ENCODE results near the gene HRCT1. TPM values are rescaled to one million over a fixed set of nuclear protein-coding genes. Genes with fewer than 3 reads are reported as not detected.

Gene HRCT1
- total RNA-seq, 6 experiments from 2014 or later: 0.40 to 1.4 (median 0.98) TPM

GRCh38 chr9:35864695-35865255 lies 41.2 kb upstream of the HRCT1 start:
- Histone ChIP-seq H3K9me3 (no peaks in the 10 kb centered on the region), H3K4me3 (no peak overlapping the region), H3K4me1 (no peaks in the 10 kb centered on the region), H3K27me3 (no peaks in the 10 kb centered on the region), H3K36me3 (no peaks in the 10 kb centered on the region), H3K27ac (no peak overlapping the region)
- DNase-seq (no peak), ATAC-seq (no peak)
- no peak for TF ChIP-seq POLR2A (IDR thresholded peaks at IDR 0.05)
- intact Hi-C loops (cut with DNase I): no loop called here
- 86% methylated on average over 3 of the region's 8 CpGs for WGBS (ENCODE audit: insufficient coverage, low coverage, low lambda C conversion rate, missing lambda C conversion rate)

- intact Hi-C loops (cut with DNase I): no loop called here
- no peak overlapping the region for H3K4me3 ChIP-seq
- peak in 1 of 3 donors; percentile 23 for DNase-seq
- no peaks in the 10 kb centered on the region for H3K4me1 ChIP-seq
- H3K27ac ChIP-seq: no peak overlapping the region
- H3K36me3 ChIP-seq: no peaks in the 10 kb centered on the region
- no peaks in the 10 kb centered on the region for H3K27me3 ChIP-seq
- no peak for TF ChIP-seq POLR2A (IDR thresholded peaks at IDR 0.05)
- no peak for TF ChIP-seq CTCF (IDR thresholded peaks at IDR 0.05)
- H3K9me3 ChIP-seq: no peaks in the 10 kb centered on the region
- no CpG with 5 or more reads among the region's 4 CpGs for WGBS (ENCODE audit: insufficient coverage, low coverage, low lambda C conversion rate, missing lambda C conversion rate)
- ATAC-seq: no peak
Measured at GRCh38 chr9:35867538-35867937, 38.5 kb upstream of the HRCT1 start.

GRCh38 chr9:35868933-35869332 lies 37.1 kb upstream of the HRCT1 start:
- ATAC-seq: no peak
- Histone ChIP-seq H3K4me1 (no peaks in the 10 kb centered on the region), H3K4me3 (no peak overlapping the region), H3K27me3 (no peaks in the 10 kb centered on the region), H3K36me3 (no peaks in the 10 kb centered on the region), H3K27ac (no peak overlapping the region), H3K9me3 (no peaks in the 10 kb centered on the region)
- 50% methylated on average over 1 of the region's 2 CpGs for WGBS (ENCODE audit: insufficient coverage, low coverage, low lambda C conversion rate, missing lambda C conversion rate)
- DNase-seq: no peak
- intact Hi-C loops (cut with DNase I): no loop called here
- TF ChIP-seq CTCF (IDR thresholded peaks at IDR 0.05) (no peak), POLR2A (IDR thresholded peaks at IDR 0.05) (no peak)

GRCh38 chr9:35869621-35870216 lies 36.3 kb upstream of the HRCT1 start:
- intact Hi-C loops (cut with DNase I): no loop called here
- ATAC-seq: peak in 1 of 4 donors; percentile 27

More at GRCh38 chr9:35869621-35870216, 36.3 kb upstream of the HRCT1 start:
- TF ChIP-seq POLR2A (IDR thresholded peaks at IDR 0.05) (no peak), CTCF (IDR thresholded peaks at IDR 0.05) (no peak)
- H3K36me3 ChIP-seq: no peaks in the 10 kb centered on the region
- no peak overlapping the region for H3K27ac ChIP-seq
- H3K9me3 ChIP-seq: no peaks in the 10 kb centered on the region
- WGBS (ENCODE audit: insufficient coverage, low coverage, low lambda C conversion rate, missing lambda C conversion rate): 82% methylated on average over 2 of the region's 19 CpGs
- H3K27me3 ChIP-seq: no peaks in the 10 kb centered on the region
- no peaks in the 10 kb centered on the region for H3K4me1 ChIP-seq
- no peak for DNase-seq
- H3K4me3 ChIP-seq: no peak overlapping the region
